HG03135 (cell line): ENCODE results near the gene KPNA4.
"Not testable (repeated sequence)": the region's sequence is repeated elsewhere in the genome, so short reads cannot be mapped to it uniquely, and the experiment has no call there.

Experiments used
- ATAC-seq: cut with Tn5 transposase; IDR thresholded peaks from one replicate; pipeline ENCODE4 v1.9.1; 2021; ENCODE audit warnings: mild to moderate bottlenecking, moderate library complexity; ENCODE audit not compliant: unreplicated experiment

Gene KPNA4

DNA sequence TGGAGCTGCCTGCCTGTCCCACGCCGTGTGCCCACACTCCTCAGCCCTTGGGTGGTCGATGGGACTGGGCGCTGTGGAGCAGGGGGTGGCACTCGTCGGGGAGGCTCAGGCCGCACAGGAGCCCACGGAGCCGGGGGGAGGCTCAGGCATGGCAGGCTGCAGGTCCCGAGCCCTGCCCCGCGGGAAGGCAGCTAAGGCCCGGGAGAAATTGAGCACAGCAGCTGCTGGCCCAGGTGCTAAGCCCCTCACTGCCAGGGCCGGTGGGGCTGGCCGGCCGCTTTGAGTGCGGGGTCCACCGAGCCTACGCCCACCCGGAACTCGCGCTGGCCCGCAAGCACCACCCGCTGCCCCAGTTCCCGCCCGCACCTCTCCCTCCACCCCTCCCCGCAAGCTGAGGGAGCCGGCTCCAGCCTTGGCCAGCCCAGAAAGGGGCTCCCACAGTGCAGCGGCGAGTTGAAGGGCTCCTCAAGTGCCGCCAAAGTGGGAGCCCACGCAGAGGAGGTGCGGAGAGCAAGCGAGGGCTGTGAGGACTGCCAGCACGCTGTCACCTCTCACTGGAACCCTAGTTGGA is 8.7 kb upstream of the KPNA4 start:
- ATAC-seq = not testable (repeated sequence)

DNA sequence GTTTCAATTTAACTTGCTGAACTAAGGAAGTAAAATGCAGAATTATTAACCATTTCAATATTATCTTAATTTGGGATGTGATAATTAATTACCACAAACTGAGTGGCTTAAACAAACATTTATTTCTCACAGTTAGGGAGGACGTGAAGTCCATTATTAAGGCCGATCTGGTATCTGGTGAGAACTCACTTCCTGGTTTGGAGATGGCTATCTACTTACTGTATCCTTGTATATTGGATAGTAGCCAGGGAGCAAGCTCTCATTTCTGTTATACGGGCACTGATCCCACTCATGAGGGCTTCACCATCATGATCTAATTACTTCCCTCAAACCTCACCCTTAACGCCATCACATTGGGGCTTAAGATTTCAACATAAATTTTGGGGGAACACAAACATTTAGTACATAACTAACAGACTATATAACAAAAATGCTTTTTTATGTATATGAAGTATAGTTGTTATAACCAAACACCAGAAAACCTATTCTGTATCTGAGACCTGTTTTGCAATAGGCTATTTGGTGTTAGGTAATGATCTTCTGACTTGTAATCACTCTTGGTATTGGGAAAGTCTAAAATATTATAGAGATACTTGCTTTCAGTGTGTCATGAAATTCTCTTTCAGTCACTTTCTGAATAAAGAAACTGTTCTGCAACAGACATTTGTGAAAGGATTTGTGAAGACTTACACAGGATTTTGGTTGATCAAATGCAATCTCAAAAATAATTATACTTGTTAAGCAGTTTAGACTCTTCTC is 4.7 kb upstream of the KPNA4 start:
- no peak for ATAC-seq

GRCh38 chr3:160568989-160569388 is 3.6 kb upstream of the KPNA4 start:
- no peak for ATAC-seq

- no peak for ATAC-seq
Measured at GRCh38 chr3:160567774-160568173, 2.4 kb upstream of the KPNA4 start.

DNA sequence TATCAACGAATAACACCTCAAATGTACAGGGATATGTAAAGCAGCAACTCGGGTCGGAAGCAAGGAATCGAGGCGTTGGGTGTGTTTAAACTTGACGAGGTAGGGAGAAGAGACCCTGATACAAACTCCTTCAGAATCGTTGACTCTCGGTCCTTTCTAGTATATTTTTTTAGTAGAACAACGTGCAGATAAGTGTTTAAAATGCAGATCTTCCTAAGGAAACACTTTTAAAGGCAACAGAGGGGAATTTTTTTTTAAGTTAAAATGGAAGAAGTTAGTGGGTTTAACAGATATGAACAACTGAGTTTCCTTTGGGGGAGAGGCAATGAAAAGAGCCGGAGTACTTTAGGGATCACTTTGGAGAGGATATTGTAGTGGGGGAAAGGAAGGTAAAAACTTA is 1.1 kb upstream of the KPNA4 start:
- ATAC-seq = no peak

- ATAC-seq = peak; percentile 47
Measured at GRCh38 chr3:160564949-160565441, 376 bp downstream of the KPNA4 start.

- no peak for ATAC-seq
Measured at GRCh38 chr3:160564258-160564911, 986 bp downstream of the KPNA4 start.

GRCh38 chr3:160562952-160563351 is 2.4 kb downstream of the KPNA4 start:
- no peak for ATAC-seq

DNA sequence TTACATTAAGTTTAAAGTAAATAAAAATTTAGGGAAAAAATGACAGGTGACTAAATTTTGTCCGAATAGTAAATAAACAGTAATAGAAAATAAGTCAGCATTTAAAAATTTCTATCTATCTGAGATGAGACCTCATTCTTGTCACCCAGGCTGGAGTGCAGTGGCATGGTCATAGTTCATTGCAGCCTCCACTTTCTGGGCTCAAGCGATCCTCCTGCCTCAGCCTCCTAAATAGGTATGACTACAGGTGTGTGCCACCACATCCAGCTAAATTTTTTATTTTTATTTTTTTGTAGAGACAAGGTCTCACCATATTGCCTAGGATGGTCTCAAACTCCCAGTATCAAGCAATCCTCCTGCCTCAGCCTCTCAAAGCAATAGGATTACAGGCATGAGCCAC is 7.8 kb downstream of the KPNA4 start:
- no peak for ATAC-seq

- ATAC-seq = no peak
Measured at GRCh38 chr3:160556141-160556540, 9.2 kb downstream of the KPNA4 start.

- no peak for ATAC-seq
Measured at GRCh38 chr3:160554980-160555379, 10.4 kb downstream of the KPNA4 start.

DNA sequence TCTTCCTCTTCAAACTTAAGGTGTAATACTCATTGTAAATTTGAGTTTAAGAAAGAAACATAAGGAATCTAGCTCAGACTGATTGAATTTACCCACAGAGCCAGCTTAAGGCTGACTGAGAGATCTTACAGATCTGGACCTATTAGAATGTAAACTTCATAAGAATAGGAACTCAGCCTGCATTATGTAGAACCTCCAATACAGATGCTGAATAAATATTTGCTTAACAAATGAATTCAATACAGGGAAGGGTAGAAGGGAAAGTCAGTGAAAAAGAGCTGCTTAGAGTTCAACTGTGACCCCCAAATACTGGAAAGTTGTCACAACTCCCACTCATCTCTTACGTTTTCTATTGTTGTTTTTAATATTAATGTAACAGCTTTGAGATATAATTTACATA is 11.5 kb downstream of the KPNA4 start:
- no peak for ATAC-seq

DNA sequence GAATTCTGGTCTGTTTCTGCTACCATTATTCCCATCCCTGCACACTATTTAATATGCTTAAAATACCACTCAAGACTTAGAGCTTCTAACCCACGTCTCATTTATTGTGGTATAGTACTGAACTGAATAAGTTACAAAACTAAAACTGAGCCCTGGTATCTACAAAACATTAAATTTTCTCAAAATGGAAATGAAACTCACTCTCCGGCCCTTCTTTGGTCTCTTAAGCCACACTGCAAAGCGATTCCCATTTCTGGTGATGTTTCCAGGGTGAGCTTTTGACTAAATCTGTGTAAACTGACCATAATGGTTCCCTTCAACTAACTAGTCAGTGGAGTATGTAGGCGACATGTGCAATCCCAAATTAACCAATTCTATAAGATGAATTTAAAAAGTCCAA is 18.6 kb downstream of the KPNA4 start:
- ATAC-seq = no peak

DNA sequence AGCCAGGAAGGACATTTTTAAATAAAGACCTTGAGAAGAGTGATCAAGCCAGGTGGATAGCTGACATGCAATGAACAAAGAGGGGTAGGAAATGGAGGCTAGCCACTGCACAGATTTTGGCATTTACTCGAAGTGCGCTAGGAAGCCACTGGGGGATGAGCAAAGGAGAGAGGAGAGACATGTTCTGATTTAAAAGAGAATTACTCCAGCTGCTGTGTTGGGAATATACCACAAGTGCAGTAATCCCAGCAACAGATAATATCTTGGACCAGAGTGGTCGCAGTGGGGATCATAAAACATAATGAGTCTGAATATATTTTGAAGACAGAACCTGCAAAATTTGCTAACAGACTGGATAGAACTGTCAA is 19.9 kb downstream of the KPNA4 start:
- no peak for ATAC-seq

DNA sequence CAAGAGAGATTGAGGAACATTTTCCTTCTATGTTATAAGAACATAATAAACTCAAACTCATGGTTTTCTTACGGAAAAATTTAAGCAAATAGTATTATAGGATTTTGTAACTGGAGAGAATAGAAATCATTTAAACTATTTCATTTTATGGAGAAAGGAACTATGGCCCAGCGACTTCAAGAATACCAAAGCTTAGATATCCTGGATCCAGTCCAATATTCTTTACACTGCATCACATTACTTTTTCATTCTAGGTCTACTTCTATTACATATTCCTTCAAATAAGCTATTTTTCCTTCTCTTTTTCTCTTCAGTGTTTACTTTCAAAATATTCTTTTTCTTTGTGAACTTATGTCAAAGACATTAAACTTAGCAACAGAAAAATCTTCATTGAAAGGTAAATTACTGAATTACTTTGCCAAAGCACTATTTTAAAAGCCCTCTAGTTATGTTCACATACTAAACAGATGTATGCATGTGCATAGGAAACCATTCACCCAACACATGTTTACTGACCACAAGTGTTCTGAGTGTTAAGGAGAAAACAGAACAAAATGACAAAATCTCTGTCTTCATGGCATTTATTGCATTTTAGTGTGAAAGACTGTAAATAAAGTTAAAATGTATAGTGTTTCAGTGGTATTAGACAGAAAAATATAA is 20.4 kb downstream of the KPNA4 start:
- no peak for ATAC-seq

DNA sequence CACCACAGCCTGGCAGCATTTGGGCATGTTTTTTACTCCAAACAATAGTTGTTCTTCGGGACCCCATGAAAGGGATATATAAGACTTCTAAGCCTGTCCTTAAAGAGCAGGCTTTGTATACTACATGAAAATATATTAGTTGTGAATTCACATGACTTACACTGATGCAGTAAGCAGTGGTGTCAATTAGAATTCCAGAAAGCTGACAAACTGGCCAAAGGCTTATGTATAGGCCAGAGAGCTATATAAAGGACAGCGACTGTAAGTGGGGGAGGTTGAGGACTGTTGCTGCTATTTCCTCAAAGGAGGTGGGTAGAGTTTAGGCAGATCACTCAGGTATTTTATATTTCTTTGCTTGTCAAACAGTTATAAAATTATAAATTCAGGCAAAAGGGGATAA is 24.8 kb downstream of the KPNA4 start:
- ATAC-seq = no peak

GRCh38 chr3:160538895-160539294 is 26.5 kb downstream of the KPNA4 start:
- no peak for ATAC-seq

DNA sequence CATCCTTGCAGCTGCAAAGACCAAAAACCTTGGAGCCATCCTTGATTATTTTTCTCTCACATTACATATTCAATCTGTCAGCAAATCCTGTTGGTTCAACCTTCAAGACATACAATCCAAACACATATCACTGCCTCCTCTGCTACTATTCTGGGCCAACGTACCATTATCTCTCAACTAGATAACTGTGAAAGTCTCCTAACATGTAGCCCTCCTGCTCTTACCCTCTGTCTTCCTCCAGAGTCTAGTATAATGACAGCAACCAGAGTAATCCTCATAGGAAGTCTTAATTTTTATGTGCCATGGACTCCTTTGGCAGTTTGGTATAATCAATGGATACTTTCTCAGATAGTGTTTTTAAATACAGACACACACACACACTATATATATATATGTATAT is 27.6 kb downstream of the KPNA4 start:
- no peak for ATAC-seq

DNA sequence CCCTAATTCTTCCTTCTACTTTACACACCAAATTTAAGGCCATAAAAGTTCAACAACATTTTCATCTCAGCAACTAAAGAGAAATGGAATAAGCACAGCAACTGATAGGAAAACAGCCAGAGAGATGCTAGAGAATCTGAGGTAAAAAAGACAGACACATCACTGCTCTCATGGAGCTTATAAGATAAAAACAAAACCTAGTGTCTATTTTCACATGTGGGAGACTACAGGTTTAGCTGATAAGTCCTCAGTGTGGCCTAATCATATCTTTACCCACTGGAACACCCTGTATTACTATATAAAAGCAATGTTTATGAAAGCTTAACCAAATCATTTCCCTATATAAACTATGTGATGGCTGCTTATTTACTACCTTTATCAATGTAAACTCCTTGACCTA is 33.0 kb downstream of the KPNA4 start:
- no peak for ATAC-seq

- no peak for ATAC-seq
Measured at GRCh38 chr3:160531311-160531710, 34.1 kb downstream of the KPNA4 start.

GRCh38 chr3:160516391-160516790 is 49.0 kb downstream of the KPNA4 start:
- ATAC-seq = not testable (repeated sequence)

DNA sequence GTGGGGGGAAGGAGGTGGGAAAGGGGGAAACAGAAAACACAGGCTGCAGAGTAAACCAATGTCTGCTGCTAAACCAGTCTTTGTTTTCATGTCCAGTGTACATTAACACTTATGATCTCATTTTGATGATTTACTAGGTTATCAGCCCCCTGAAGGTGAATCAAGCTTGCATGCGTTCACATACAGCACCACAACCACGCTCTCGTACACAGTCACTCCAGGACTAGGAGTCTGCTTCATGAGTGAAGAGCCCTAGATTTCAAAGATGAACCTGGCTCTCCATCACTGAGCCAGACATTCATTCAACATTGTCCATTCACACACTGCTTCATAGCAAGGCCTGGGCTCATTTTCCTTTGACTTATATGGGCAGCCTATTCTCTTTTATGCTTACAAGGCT is 64.0 kb downstream of the KPNA4 start:
- no peak for ATAC-seq
